Epithelial cell of esophagus (primary cell): ENCODE data around the gene HTR2A.

Source experiments
- DNase-seq: peaks from one replicate; pipeline ENCODE4 v3.0.0; 2010; ENCODE audit warnings: low read depth
- H3K4me3 ChIP-seq: 2 replicates; pipeline ENCODE4 v1.5.1; 2011; ENCODE audit warnings: mild to moderate bottlenecking, low read length, control low read depth
- CTCF ChIP-seq: IDR thresholded peaks from 2 replicates; pipeline ENCODE4 v1.5.1; 2011; ENCODE audit warnings: low read depth, mild to moderate bottlenecking, low read length, control low read depth, inconsistent platforms; ENCODE audit not compliant: insufficient read depth; ENCODE audit errors: missing control alignments

The HTR2A gene

GRCh38 chr13:46803586-46803985 lies 93.3 kb downstream of the HTR2A start:
- TF ChIP-seq CTCF: no peak
- DNase-seq: peak; percentile 16
- H3K4me3 ChIP-seq: no peak overlapping the region

- DNase-seq: peak; percentile 39
- H3K4me3 ChIP-seq: no peak overlapping the region
- no peak for TF ChIP-seq CTCF
These were observed 95.0 kb downstream of the HTR2A start for GRCh38 chr13:46801858-46802257.

GRCh38 chr13:46799139-46799538 lies 97.7 kb downstream of the HTR2A start:
- DNase-seq: no peak
- no peak overlapping the region for H3K4me3 ChIP-seq
- TF ChIP-seq CTCF: no peak

GRCh38 chr13:46797501-46798237 lies 99.2 kb downstream of the HTR2A start:
- DNase-seq: no peak
- no peak for TF ChIP-seq CTCF
- peak overlapping the region; percentile 83 for H3K4me3 ChIP-seq

- peak; percentile 83 for DNase-seq
- peak within 1 kb of the TSS; percentile 83 for H3K4me3 ChIP-seq
- no peak for TF ChIP-seq CTCF
These were observed 100.1 kb downstream of the HTR2A start, which contains the start of gene ESD for GRCh38 chr13:46796515-46797474. ESD (minus strand) TSS chr13:46797161; CDS start chr13:46791413, 5,748 bp downstream.

GRCh38 chr13:46796129-46796514 lies 100.7 kb downstream of the HTR2A start:
- DNase-seq: no peak
- peak overlapping the region; percentile 83 for H3K4me3 ChIP-seq
- no peak for TF ChIP-seq CTCF
